Smooth muscle cell of the brain vasculature (primary cell): ENCODE data around the gene SLC9C1.
A peak's percentile ranks its signal among the peaks of the same experiment; 100 is the strongest.

Source experiments
- DNase-seq: peaks from one replicate; pipeline ENCODE4 v3.0.0-alpha.2; 2012; ENCODE audit warnings: low read depth, low spot score

The SLC9C1 gene

DNA sequence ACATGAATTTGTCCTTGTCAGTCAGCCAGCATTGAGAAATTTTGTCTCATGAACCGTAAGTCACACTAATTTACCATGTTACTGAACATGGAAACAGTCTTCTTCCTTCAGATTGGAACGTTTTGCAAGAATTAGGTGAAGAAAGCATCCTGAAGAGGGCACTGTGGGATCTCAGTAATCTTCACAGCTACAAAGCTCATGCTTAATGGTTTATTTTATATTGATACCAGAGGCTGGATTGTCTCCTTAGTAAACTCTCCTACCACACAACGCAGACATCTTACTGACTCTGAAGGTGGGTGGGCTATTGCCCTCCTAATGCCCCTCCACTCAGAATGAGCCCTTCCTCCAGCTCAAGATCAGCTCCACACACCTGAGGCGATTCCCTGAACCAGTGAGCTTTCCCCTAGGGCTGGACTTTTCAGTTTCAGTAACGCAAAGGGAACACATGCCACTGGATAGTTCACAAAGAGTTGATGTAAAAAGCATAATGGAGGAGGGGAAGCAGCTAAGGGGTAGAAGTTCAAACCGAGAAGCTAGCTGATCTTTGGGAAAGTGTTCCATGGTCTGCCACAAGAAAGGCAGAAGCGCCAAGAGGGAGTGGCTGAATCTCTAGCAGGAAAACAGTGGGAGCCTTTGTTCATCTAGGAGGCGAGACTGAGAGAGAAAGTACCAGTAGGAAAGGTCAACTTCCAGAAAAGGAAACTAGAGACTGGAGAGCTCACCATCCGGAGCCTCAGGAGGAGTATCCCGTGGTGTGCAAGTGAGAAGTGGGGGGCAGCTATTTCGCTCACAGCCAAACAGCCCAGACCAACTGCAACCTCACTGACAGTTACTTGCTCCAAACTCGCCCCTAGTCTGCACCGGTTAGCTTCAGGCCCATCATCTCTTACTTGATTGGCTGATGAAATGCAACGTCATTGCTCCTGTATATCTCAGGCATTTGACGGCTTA is at the start of gene SLC9C1:
TSS of gene SLC9C1 (minus strand) at position 849 of the 954 bp plus-strand sequence. CDS start 7,425 bp downstream, outside the sequence.
- peak; percentile 56 for DNase-seq

- no peak for DNase-seq
Measured at GRCh38 chr3:112341386-112341785, 47.4 kb upstream of the SLC9C1 start.

DNA sequence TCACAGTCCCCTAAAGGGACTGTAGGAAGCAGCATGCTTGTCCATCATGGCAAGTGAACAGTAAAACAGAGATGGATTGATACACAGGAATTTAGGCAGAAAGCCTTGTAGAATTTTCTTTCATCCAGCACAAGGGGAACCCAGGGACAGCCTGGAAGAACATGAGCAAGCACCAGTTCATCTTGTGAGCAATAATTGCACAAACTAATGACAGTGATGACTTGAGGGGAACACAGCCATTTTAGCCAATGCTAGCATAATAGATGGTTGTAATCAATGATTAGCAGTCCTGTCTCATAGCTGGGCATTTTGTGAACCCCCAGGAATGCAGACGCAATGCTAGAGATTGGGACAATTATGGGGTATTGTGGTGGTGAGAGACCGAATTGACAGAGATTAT is 45.6 kb upstream of the SLC9C1 start:
- no peak for DNase-seq

DNA sequence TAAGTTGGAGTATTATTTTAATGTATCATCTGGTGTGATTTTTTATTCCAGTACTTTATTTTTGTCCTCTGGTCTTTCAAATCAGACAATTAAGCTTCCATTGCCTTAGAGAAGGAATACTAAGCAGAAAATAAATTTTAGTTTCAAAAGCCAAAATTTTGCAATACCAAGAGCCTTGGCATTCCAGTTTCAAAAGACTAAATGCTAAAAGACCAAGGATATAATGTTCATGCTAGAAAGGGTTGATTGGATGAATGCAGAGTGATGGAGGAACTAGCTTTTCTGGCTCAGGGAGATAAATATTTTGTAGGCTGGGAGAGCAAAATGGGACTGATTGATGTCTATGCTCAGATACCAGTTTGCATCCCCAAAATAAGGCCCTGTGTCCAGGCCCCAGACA is 45.1 kb upstream of the SLC9C1 start:
- DNase-seq: no peak

DNA sequence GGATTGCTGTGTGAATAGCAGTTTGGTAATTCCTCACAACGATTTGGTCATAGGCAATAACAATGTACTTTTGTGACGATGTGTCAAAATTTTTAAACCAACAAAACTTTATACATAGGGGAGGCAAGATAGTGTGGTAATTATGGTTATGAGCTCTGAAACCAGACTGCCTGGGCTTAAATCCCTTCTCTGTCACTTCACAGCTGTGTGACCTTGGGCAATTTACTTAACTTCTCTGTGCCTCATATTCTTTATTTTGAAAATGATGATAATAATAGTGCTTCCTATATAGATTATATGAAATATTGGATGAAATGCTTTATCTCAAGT is 44.7 kb upstream of the SLC9C1 start:
- no peak for DNase-seq

- no peak for DNase-seq
Measured at GRCh38 chr3:112338021-112338726, 44.2 kb upstream of the SLC9C1 start.

- DNase-seq: no peak
Measured at GRCh38 chr3:112335434-112335781, 41.4 kb upstream of the SLC9C1 start.

DNA sequence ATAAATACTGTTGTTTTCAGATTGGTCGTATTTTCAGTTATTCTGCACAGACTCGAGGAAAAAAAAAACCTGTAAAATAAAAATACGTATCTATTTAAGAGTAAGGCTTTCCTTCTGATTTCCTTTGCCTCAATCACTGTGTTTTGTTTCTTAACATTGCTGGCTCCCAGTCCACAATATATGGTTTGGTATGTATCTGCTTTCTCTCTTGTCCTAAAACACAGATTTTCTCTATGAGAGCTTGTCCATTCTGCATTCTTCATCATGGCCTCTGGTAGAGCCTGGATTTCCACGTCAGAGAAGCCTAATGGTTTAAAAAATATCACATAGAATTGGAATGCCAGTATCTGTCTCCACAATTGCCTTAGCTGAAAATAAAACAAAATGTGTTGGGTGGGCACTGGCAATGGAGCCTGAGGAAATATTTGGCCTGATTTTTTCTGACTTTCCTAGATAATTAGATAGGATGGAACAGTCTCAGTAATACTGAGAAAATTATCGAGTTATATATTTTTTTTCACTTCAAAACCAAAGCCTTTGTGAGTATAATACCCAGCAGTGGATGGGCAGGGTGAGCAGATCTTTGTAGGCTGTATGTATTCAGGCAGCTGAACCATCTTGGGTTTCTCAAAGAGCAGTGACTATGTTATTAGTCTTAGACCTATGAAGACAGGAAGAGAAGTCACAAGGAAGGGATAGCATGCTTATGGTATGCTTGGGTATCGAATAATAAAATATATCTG is 40.8 kb upstream of the SLC9C1 start:
- DNase-seq: no peak

- DNase-seq: no peak
Measured at GRCh38 chr3:112333381-112334317, 39.6 kb upstream of the SLC9C1 start.

DNA sequence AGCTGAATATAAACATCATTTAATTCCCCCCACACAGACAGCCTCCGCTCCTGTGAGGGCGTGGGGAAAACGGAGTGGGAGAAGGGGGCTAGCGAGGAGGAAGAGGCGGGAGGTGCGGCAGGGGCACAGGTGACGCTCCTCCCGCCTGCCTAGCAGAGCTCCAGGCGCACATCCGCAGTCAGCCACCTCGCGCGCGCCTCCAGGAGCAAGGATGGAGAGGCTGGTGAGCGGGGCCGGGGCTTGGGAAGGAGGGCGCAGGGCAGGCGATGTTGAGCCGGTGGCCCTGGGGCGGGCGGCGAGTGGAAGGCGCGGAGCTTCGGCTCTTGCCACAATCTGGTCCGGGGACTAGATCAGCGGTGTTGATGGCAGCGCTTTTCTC is 39.0 kb upstream of the SLC9C1 start, which contains the start of gene CD200:
TSS of gene CD200 (plus strand) at position 155 of the 379 bp plus-strand sequence. CDS start at position 212, 57 bp downstream.
- no peak for DNase-seq

DNA sequence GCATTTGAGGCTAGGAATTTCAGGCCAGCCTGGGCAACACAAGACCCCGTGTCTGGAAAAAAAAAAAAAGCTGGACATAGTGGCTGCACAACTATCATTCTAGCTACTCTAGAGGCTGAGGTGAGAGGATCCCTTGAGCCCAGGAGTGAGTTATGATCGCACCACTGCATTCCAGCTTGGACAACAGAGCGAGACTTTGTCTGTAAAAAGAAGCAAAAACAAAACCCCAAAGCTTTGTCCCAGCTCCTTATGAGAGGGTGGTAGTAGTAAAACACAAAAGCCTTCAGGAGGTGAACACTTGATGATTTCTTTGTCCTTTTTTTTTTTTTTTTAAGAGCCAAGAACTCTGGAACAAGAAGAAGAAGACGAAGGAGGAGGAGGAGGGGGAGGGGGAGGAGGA is 37.8 kb upstream of the SLC9C1 start:
- no peak for DNase-seq

GRCh38 chr3:112327371-112327951 is 33.4 kb upstream of the SLC9C1 start:
- no peak for DNase-seq

- no peak for DNase-seq
Measured at GRCh38 chr3:112321867-112322652, 28.0 kb upstream of the SLC9C1 start.

- no peak for DNase-seq
Measured at GRCh38 chr3:112320691-112321090, 26.7 kb upstream of the SLC9C1 start.

GRCh38 chr3:112319516-112320276 is 25.7 kb upstream of the SLC9C1 start:
- DNase-seq: no peak

DNA sequence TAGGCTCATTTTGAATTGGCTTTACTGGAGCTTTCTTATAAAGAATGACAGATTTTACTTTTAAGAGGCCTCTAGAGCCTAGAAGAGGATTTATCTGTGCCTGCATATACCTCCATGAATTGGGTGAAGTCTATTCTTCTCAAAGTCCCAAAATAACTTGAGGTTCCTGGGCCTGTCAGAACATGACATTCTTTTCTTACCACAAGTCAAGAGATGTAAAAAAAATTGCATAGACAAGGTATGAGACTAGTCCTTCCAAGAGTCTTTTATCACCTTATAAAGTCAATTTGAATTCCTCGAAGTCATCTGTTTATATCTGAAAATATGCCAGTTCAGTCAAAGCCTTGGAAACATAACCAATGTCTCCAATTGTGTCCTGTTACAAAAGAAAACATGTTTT is 21.8 kb upstream of the SLC9C1 start:
- DNase-seq: no peak

DNA sequence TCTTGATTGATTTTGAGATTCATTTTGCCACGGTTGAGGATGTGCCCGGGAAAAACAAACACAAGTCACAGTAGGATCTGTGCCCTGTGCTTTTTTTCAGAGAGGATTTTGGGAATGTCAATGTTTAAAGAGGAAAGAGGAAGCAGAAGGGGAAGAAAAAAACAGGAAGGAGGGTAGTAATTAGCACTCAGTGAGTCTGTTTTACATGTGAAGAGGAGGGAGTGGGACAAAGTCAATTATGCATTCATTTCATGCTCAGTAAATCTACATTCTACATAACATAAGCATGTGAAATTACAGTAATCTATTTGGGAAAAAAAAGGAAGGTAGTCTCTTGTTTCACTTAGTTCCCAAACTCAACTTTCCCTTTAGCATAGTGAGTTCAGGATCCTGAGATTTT is 20.6 kb upstream of the SLC9C1 start:
- DNase-seq: no peak

GRCh38 chr3:112308151-112308911 is 14.3 kb upstream of the SLC9C1 start:
- no peak for DNase-seq
